WERI-Rb-1 (cell line): ENCODE results near the gene NTRK2.

Source experiments
- DNase-seq: peaks from one replicate; pipeline ENCODE4 v3.0.0-alpha.2; 2020
- H3K27ac ChIP-seq: fragments of 250-450 bp; sonication (Bioruptor Pico); 2 replicates; pipeline ENCODE4 v1.5.1; 2020; ENCODE audit warnings: mild to moderate bottlenecking, moderate library complexity
- H3K27me3 ChIP-seq: fragments of 250-450 bp; sonication (Bioruptor Pico); 2 replicates; pipeline ENCODE4 v1.5.1; 2021; ENCODE audit warnings: mild to moderate bottlenecking, low read depth, moderate library complexity; ENCODE audit not compliant: insufficient read depth, severe bottlenecking
- H3K36me3 ChIP-seq: fragments of 250-450 bp; sonication (Bioruptor Pico); 2 replicates; pipeline ENCODE4 v1.5.1; 2020; ENCODE audit warnings: mild to moderate bottlenecking, moderate library complexity
- H3K4me3 ChIP-seq: 2 replicates; pipeline ENCODE4 v1.5.1; 2011; ENCODE audit warnings: low read depth, mild to moderate bottlenecking, control low read depth, low read length
- H3K9me3 ChIP-seq: fragments of 250-450 bp; sonication (Bioruptor Pico); 2 replicates; pipeline ENCODE4 v1.5.1; 2021; ENCODE audit warnings: mild to moderate bottlenecking, moderate library complexity; ENCODE audit not compliant: severe bottlenecking
- TF ChIP-seq, protein P1 (sequence below): IDR thresholded peaks from 2 replicates; pipeline ENCODE4 v1.5.1; 2011; ENCODE audit warnings: low read depth, mild to moderate bottlenecking, control low read depth, inconsistent platforms, low read length

The NTRK2 gene

DNA sequence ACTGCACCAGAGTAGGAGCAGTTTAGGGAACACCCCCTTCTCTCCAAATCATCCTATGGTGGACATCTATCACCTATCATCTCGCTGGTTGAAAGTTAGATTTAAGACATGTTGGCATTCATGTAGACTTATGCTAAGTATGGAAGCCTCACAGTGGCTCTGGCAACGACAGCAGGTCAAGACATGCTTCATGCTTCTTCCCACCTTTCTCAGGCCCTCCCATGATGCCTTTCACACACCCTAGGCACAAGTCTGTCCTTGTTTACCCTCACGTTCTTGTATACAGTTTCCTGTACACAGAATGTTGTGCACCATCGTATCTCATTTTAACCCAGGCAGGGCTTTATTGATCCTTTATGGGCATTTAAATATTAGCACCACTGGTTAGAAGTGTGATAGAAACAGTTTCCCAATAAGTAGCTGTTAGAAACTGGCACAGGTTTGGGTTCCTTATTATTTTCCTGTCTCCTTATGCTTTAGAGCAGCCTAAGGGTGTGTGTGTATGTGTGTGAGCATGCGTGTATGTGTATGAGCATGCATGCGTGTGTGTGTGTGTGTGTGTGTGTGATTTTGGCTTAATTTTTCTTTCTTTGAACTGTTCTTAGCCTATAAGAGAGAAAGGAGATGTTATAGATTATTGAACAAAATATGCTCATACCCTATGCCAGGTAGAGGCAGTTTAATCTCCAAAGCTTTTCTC, 160.6 kb downstream of the NTRK2 start:
- H3K4me3 ChIP-seq, result no peak overlapping the region
- H3K27ac ChIP-seq, result no peak overlapping the region
- TF ChIP-seq, protein P1, sequence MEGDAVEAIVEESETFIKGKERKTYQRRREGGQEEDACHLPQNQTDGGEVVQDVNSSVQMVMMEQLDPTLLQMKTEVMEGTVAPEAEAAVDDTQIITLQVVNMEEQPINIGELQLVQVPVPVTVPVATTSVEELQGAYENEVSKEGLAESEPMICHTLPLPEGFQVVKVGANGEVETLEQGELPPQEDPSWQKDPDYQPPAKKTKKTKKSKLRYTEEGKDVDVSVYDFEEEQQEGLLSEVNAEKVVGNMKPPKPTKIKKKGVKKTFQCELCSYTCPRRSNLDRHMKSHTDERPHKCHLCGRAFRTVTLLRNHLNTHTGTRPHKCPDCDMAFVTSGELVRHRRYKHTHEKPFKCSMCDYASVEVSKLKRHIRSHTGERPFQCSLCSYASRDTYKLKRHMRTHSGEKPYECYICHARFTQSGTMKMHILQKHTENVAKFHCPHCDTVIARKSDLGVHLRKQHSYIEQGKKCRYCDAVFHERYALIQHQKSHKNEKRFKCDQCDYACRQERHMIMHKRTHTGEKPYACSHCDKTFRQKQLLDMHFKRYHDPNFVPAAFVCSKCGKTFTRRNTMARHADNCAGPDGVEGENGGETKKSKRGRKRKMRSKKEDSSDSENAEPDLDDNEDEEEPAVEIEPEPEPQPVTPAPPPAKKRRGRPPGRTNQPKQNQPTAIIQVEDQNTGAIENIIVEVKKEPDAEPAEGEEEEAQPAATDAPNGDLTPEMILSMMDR, result no peak
- H3K36me3 ChIP-seq, result no peaks in the 10 kb centered on the region
- H3K27me3 ChIP-seq, result peaks cover 76% of the 10 kb centered on the region
- DNase-seq, result no peak
- no peaks in the 10 kb centered on the region for H3K9me3 ChIP-seq

DNA sequence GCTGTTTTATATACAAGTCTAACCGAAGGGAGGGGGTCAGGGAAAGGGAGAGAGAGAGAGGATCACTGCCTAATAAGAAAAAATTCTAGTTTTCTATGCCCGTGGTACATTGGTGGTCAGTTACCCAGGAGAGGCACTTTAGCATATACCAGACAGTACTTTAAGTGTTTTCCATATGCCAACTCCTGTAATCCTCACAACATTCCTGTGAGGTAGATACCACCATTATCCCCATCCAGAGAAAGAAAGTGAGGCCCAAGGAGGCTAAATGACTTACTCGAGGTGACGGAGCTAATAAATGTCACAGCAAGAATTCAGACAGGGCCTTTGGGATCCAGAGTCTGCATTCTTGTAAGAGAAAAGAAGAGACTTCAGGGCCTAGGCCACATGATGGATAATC, 161.8 kb downstream of the NTRK2 start:
- Histone ChIP-seq H3K4me3 (no peak overlapping the region), H3K9me3 (no peaks in the 10 kb centered on the region), H3K36me3 (no peaks in the 10 kb centered on the region), H3K27me3 (peaks cover 76% of the 10 kb centered on the region), H3K27ac (no peak overlapping the region)
- TF ChIP-seq, protein P1, result no peak
- DNase-seq, result no peak

DNA sequence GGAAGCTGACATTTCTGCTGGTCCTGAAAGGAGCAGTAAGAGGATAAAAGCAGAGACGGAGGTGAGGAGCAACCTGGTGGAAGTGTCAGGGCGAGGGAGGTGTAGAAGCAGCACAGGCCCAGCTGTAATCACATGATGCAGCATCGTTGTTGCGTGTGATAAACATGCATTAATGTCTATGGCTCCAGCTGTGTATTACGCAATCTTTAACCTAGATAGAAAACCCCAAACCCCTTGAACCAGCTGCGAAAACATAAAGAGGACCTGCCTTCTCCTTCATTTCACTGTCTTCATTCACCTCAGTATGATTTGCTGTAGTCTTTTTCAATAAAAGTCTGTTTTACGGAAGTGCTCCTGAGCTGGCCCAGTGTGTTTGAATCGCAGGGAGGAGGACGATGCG, 162.9 kb downstream of the NTRK2 start:
- no peak overlapping the region for H3K4me3 ChIP-seq
- no peaks in the 10 kb centered on the region for H3K36me3 ChIP-seq
- peaks cover 73% of the 10 kb centered on the region for H3K27me3 ChIP-seq
- no peak for DNase-seq
- TF ChIP-seq, protein P1, result no peak
- H3K9me3 ChIP-seq, result no peaks in the 10 kb centered on the region
- H3K27ac ChIP-seq, result no peak overlapping the region

DNA sequence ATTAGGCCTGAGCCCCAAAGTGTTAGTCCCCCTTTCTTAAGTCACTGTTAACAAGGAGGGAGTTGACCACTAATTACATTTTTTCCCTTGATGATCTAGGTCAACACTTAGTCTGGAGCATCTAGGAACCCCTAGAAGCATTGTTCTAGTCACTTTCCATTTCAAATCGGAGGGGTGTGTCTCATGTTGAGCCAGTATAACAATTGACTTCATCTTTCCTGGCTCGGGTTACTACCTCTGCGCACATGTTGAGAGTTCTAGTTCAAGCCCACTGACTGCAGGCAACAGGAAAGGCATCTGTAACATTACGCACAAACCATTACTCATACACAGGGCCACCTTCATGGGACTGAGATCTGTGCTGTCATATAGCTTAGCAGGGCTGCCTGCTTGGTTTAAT, 164.9 kb downstream of the NTRK2 start:
- Histone ChIP-seq H3K27ac (no peak overlapping the region), H3K4me3 (no peak overlapping the region), H3K27me3 (peaks cover 61% of the 10 kb centered on the region), H3K36me3 (no peaks in the 10 kb centered on the region), H3K9me3 (no peaks in the 10 kb centered on the region)
- TF ChIP-seq, protein P1, result no peak
- DNase-seq, result no peak

DNA sequence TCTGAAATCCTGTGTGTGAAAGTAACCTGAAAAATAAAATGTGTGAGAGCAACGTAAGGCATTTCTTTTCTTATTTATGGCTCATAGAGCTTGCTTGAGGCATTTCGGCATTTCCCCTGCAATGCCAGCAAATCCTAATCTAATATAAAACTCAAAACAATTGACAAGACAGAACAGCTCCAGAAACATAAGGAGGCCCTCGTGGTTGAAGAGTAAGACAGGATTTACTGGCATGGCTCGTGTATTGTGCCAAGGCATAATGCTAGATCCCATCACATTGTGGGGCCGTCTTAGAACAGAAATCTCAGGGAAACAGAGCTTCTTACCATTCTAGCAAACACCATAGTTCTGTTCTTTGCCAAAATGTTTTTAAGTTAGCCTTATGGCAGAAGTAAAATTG, 166.2 kb downstream of the NTRK2 start:
- peaks cover 59% of the 10 kb centered on the region for H3K27me3 ChIP-seq
- no peak for DNase-seq
- no peaks in the 10 kb centered on the region for H3K36me3 ChIP-seq
- H3K9me3 ChIP-seq, result no peaks in the 10 kb centered on the region
- no peak overlapping the region for H3K27ac ChIP-seq
- no peak overlapping the region for H3K4me3 ChIP-seq
- TF ChIP-seq, protein P1, result no peak

DNA sequence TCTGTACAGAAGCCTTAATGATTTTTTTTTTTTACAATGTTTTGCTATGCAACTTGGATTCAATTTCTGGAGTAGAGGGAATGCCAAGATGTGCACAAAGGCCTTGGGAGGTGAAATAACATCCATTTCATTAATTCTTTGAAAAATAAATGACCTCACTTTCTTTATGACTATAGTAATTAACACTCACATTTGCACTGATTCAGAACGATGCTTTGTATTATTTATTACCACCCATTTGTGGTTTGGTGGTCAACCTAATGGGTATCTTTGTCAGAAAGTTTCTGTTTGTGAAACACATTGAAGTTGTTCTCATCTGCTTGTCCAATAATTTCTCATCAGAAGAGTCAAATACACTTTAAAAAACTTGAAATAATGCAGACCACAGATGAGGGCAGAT, 169.3 kb downstream of the NTRK2 start:
- no peak overlapping the region for H3K4me3 ChIP-seq
- peaks cover 63% of the 10 kb centered on the region for H3K27me3 ChIP-seq
- no peaks in the 10 kb centered on the region for H3K36me3 ChIP-seq
- TF ChIP-seq, protein P1, result no peak
- H3K9me3 ChIP-seq, result no peaks in the 10 kb centered on the region
- H3K27ac ChIP-seq, result no peak overlapping the region
- no peak for DNase-seq
